HG03520 (cell line): ENCODE data around the gene SLC2A1.
"Not testable (repeated sequence)": the region's sequence is repeated elsewhere in the genome, so short reads cannot be mapped to it uniquely, and the experiment has no call there.

ENCODE experiments used
- ATAC-seq: cut with Tn5 transposase; IDR thresholded peaks from one replicate; pipeline ENCODE4 v1.9.1; 2021; ENCODE audit warnings: mild to moderate bottlenecking, moderate library complexity; ENCODE audit not compliant: unreplicated experiment

The SLC2A1 gene

GRCh38 chr1:42913426-42914091 lies 45.1 kb downstream of the SLC2A1 start:
- no peak for ATAC-seq

DNA sequence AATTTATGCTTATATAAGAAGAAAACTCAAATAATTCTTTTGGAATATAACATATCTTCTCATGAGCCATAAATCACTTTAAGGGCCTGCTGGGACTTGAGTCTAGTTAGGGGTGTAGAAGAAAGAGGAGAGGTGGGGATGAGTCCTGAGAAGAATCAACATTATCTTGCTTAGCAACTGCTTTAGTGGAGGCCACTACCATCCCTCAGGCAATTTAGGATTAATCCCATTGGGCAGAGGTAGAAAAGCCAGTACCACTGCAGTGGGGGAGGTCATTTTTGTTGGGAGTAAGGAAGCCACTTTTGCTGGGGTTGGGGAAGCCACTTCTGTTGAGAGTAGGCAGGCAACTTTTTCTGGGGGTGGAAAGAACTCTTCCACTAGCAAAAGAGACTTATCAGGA lies 47.7 kb downstream of the SLC2A1 start:
- ATAC-seq, result no peak

DNA sequence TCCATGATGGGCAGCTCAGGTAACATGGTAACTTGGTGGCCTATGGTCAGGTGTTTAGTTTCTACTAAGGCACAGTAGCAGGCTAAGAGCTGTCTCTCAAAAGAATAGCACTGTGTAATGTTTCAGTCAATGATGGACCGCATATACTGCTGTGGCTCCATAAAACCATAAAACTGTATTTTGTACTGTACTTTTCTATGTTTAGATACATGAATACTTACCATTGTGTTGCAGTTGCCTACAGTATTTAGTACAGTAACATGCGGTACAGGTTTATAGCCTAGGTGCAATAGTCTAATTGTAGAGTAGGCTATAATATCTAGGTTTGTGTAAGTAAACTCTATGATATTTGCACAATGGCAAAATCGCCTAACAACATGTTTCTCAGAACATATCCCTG lies 50.6 kb downstream of the SLC2A1 start:
- ATAC-seq, result no peak

GRCh38 chr1:42904434-42904833 lies 54.2 kb downstream of the SLC2A1 start:
- ATAC-seq, result no peak

- not testable (repeated sequence) for ATAC-seq
These were observed 58.7 kb downstream of the SLC2A1 start for GRCh38 chr1:42899960-42900359.

- no peak for ATAC-seq
These were observed 67.1 kb downstream of the SLC2A1 start for GRCh38 chr1:42891465-42892138.

- no peak for ATAC-seq
These were observed 69.4 kb downstream of the SLC2A1 start for GRCh38 chr1:42889264-42889663.

DNA sequence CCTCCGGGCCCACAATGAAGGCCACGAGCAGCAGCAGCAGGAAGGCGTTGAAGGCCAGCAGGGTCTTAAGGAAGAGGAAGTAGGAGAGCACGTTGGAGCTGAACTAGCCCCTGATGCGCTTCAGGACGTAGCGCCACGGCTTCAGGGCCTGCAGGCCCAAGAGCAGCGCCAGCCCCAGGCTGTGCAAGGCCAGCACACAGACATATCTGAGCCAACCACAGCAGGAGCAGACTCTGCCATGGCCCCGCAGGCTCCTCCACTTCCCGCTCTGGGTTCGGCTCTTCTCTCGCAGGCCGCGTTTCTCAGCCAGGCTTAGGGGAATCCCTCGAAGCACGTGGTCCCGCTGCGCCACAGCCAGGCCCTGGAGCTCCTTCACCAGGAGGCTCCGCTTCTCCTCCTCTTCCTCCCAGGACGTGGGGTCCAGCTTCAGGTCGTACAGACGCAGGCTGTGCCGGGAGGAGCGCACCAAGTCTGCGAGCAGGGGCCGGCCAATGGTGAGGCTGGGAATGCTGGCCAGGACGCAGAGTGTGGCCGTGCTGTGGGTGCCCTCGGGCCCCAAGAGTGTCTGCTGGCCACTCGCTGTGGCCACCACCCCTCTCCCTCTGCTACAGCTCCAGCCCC lies 70.5 kb downstream of the SLC2A1 start:
- ATAC-seq, result no peak

- no peak for ATAC-seq
These were observed 71.3 kb downstream of the SLC2A1 start for GRCh38 chr1:42887366-42887765.

- ATAC-seq, result no peak
These were observed 71.9 kb downstream of the SLC2A1 start for GRCh38 chr1:42886800-42887199.

- ATAC-seq, result no peak
These were observed 72.5 kb downstream of the SLC2A1 start for GRCh38 chr1:42886046-42886739.

GRCh38 chr1:42880384-42880783 lies 78.3 kb downstream of the SLC2A1 start:
- ATAC-seq, result no peak

- no peak for ATAC-seq
These were observed 81.3 kb downstream of the SLC2A1 start for GRCh38 chr1:42877380-42877779.

DNA sequence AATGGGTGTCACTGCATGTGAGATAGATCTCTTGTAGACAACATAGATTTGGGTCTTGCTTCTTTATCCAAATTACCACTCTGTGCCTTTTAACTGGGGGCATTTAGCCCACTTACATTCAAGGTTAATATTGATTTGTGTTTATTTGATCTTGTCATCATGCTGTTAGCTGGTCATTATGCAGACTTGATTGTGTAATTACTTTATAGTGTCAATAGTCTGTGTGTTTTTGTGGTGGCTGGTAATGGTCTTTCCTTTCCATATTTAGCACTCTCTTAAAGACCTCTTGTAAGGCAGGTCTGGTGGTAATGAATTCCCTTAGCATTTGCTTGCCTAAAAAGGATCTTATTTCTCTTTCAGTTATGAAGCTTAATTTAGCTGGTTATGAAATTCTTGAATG lies 82.7 kb downstream of the SLC2A1 start:
- no peak for ATAC-seq
